SH-SY5Y (cell line): ENCODE measurements around the gene TMEM87B.

Experiments used
- GATA2 ChIP-seq: IDR thresholded peaks from 2 replicates; pipeline ENCODE4 v1.6.1; 2011; ENCODE audit warnings: mild to moderate bottlenecking, low read depth, low read length
- GATA3 ChIP-seq: IDR thresholded peaks from 2 replicates; pipeline ENCODE4 v1.6.1; 2011; ENCODE audit warnings: low read depth, mild to moderate bottlenecking, low read length, moderate library complexity

Gene TMEM87B

GRCh38 chr2:112053917-112054846, 887 bp upstream of the TMEM87B start:
- TF ChIP-seq GATA3: no peak

GRCh38 chr2:112055730-112056625, 909 bp downstream of the TMEM87B start:
- TF ChIP-seq GATA3: no peak
- no peak for TF ChIP-seq GATA2

GRCh38 chr2:112056626-112056987, 1.5 kb downstream of the TMEM87B start:
- TF ChIP-seq GATA3: no peak
- TF ChIP-seq GATA2: no peak

- no peak for TF ChIP-seq GATA2
- TF ChIP-seq GATA3: no peak
Measured at GRCh38 chr2:112059671-112060070, 4.6 kb downstream of the TMEM87B start.

- no peak for TF ChIP-seq GATA2
- no peak for TF ChIP-seq GATA3
Measured at GRCh38 chr2:112061299-112061698, 6.2 kb downstream of the TMEM87B start.

- TF ChIP-seq GATA3: no peak
- no peak for TF ChIP-seq GATA2
Measured at GRCh38 chr2:112061840-112062239, 6.8 kb downstream of the TMEM87B start.

GRCh38 chr2:112062894-112063293, 7.8 kb downstream of the TMEM87B start:
- no peak for TF ChIP-seq GATA3
- no peak for TF ChIP-seq GATA2

GRCh38 chr2:112065486-112065885, 10.4 kb downstream of the TMEM87B start:
- TF ChIP-seq GATA3: no peak
- no peak for TF ChIP-seq GATA2

GRCh38 chr2:112065966-112066365, 10.9 kb downstream of the TMEM87B start:
- TF ChIP-seq GATA3 (no peak), GATA2 (no peak)

GRCh38 chr2:112073875-112074274, 18.8 kb downstream of the TMEM87B start:
- TF ChIP-seq GATA3 (no peak), GATA2 (no peak)

GRCh38 chr2:112074506-112074905, 19.4 kb downstream of the TMEM87B start:
- TF ChIP-seq GATA2 (no peak), GATA3 (no peak)

GRCh38 chr2:112075490-112076260, 20.6 kb downstream of the TMEM87B start:
- TF ChIP-seq GATA3 (no peak), GATA2 (no peak)

GRCh38 chr2:112077814-112078213, 22.7 kb downstream of the TMEM87B start:
- TF ChIP-seq GATA2 (no peak), GATA3 (no peak)

GRCh38 chr2:112081262-112081661, 26.2 kb downstream of the TMEM87B start:
- TF ChIP-seq GATA2 (no peak), GATA3 (no peak)

GRCh38 chr2:112084689-112085374, 29.8 kb downstream of the TMEM87B start:
- no peak for TF ChIP-seq GATA3
- TF ChIP-seq GATA2: no peak

GRCh38 chr2:112085375-112085730, 30.3 kb downstream of the TMEM87B start:
- TF ChIP-seq GATA3 (no peak), GATA2 (no peak)
